CD14-positive monocyte (primary cell): ENCODE data around the gene TRH. TPM values are rescaled to one million over a fixed set of nuclear protein-coding genes. Genes with fewer than 3 reads are reported as not detected.

Experiments
- DNase-seq, 3 donors: peaks; one replicate each; pipeline ENCODE4 v3.0.0-alpha.2; 2011 to 2022
- H2AFZ ChIP-seq: 2 replicates; pipeline ENCODE4 v1.6.0; 2012; ENCODE audit warnings: mild to moderate bottlenecking, low read depth, low read length, inconsistent platforms; ENCODE audit not compliant: insufficient read depth, poor library complexity, severe bottlenecking
- H3K27ac ChIP-seq, 2 donors: 1 replicate in 1 of 2; 2 replicates in 1 of 2; pipeline ENCODE4 v1.5.1; 2012 to 2013; ENCODE audit warnings: low read length in 2 of 2, control low read depth in 1 of 2, inconsistent platforms in 1 of 2, low read depth in 1 of 2, mild to moderate bottlenecking in 1 of 2
- H3K27me3 ChIP-seq, 2 donors: one replicate each; pipeline versions ENCODE4 v1.6.0 to v1.6.1; 2011 to 2013; ENCODE audit warnings: low read length in 2 of 2; ENCODE audit not compliant: control insufficient read depth in 2 of 2, insufficient read depth in 2 of 2
- H3K36me3 ChIP-seq, 2 donors: replicated peaks in 1 of 2; 1 replicate in 1 of 2; 2 replicates in 1 of 2; pipeline versions ENCODE4 v1.5.1 to v1.6.1; 2012 to 2013; ENCODE audit warnings: low read length in 2 of 2, control low read depth in 1 of 2, inconsistent platforms in 1 of 2, mild to moderate bottlenecking in 1 of 2; ENCODE audit not compliant: insufficient read depth in 2 of 2, control insufficient read depth in 1 of 2
- H3K4me1 ChIP-seq, 2 donors: 1 replicate in 1 of 2; 2 replicates in 1 of 2; pipeline versions ENCODE4 v1.5.1 to v1.6.1; 2012 to 2013; ENCODE audit warnings: low read length in 2 of 2, control low read depth in 1 of 2, inconsistent platforms in 1 of 2, mild to moderate bottlenecking in 1 of 2, moderate library complexity in 1 of 2; ENCODE audit not compliant: insufficient read depth in 2 of 2, control insufficient read depth in 1 of 2
- H3K4me2 ChIP-seq: replicated peaks from 2 replicates; pipeline ENCODE3; 2012; ENCODE audit warnings: low read length, moderate library complexity, mild to moderate bottlenecking; ENCODE audit not compliant: poor library complexity, severe bottlenecking; ENCODE audit errors: extremely low read depth
- H3K4me3 ChIP-seq, 3 experiments: fragments of 200-600 bp in 1 of 3; sonication (generic) in 1 of 3; replicated peaks in 1 of 3; 1 replicate in 2 of 3; 2 replicates in 1 of 3; pipeline ENCODE4 v1.5.1; 2011 to 2013; ENCODE audit warnings: low read length in 3 of 3, mild to moderate bottlenecking in 3 of 3, control low read depth in 2 of 3, low read depth in 2 of 3, inconsistent platforms in 1 of 3, moderate library complexity in 1 of 3
- H3K79me2 ChIP-seq: 2 replicates; pipeline ENCODE4 v1.6.0; 2012; ENCODE audit warnings: mild to moderate bottlenecking, control low read depth, inconsistent platforms, low read length, moderate library complexity; ENCODE audit not compliant: insufficient read depth
- H3K9ac ChIP-seq: 2 replicates; pipeline ENCODE4 v1.6.0; 2017; ENCODE audit warnings: low read length, mild to moderate bottlenecking; ENCODE audit not compliant: insufficient read depth, poor library complexity, severe bottlenecking
- H3K9me3 ChIP-seq, 2 donors: replicated peaks in 1 of 2; 1 replicate in 1 of 2; 2 replicates in 1 of 2; pipeline versions ENCODE4 v1.5.1 to v1.6.1; 2012 to 2013; ENCODE audit warnings: low read length in 2 of 2, control low read depth in 1 of 2; ENCODE audit not compliant: control insufficient read depth in 1 of 2, insufficient read depth in 1 of 2
- H4K20me1 ChIP-seq: 2 replicates; pipeline ENCODE4 v1.6.0; 2012; ENCODE audit warnings: mild to moderate bottlenecking, low read length, control low read depth, moderate library complexity; ENCODE audit not compliant: insufficient read depth
- H3K27ac Mint-ChIP-seq, 7 donors: one replicate each; pipeline ENCODE4 v1.8.0; 2020; ENCODE audit warnings: mild to moderate bottlenecking in 7 of 7, mixed read lengths in 7 of 7, moderate library complexity in 6 of 7, inconsistent platforms in 2 of 7
- H3K27me3 Mint-ChIP-seq, 3 donors: one replicate each; pipeline ENCODE4 v1.8.0; 2021 to 2022; ENCODE audit warnings: low read depth in 3 of 3, mild to moderate bottlenecking in 3 of 3, mixed read lengths in 3 of 3, moderate library complexity in 3 of 3, inconsistent platforms in 1 of 3
- H3K36me3 Mint-ChIP-seq, 2 donors: one replicate each; pipeline ENCODE4 v1.8.0; 2020; ENCODE audit warnings: mixed read lengths in 2 of 2, inconsistent platforms in 1 of 2, mild to moderate bottlenecking in 1 of 2
- H3K4me1 Mint-ChIP-seq: one replicate; pipeline ENCODE4 v1.8.0; 2020; ENCODE audit warnings: mild to moderate bottlenecking, mixed read lengths
- H3K4me3 Mint-ChIP-seq, 2 donors: one replicate each; pipeline ENCODE4 v1.8.0; 2020; ENCODE audit warnings: mild to moderate bottlenecking in 2 of 2, mixed read lengths in 2 of 2, moderate library complexity in 1 of 2
- H3K9me3 Mint-ChIP-seq, 7 donors: one replicate each; pipeline ENCODE4 v1.8.0; 2020 to 2022; ENCODE audit warnings: mixed read lengths in 7 of 7, mild to moderate bottlenecking in 6 of 7, moderate library complexity in 6 of 7, inconsistent platforms in 2 of 7
- WGBS: methylation state at CpG from one replicate; pipeline ENCODE4 v1.1.5; 2013; ENCODE audit warnings: missing lambda C conversion rate; ENCODE audit not compliant: insufficient coverage; 5-methylcytosine and 5-hydroxymethylcytosine counted together
- intact Hi-C, 2 donors: fragments of 100-400 bp; cut with micrococcal nuclease; formaldehyde crosslinking; loops; one replicate each; pipeline versions ENCODE4 v1.15.0 to v1.15.1; 2023
- polyA minus RNA-seq: library from RNA; depleted of rRNA, polyadenylated mRNA; stranded (reverse); fragments of >200 nt; gene quantifications from 2 replicates; pipeline ENCODE4 v1.2.3, GENCODE V29; 2012
- polyA plus RNA-seq, 3 donors: library from polyadenylated mRNA; depleted of rRNA in 1 of 3; unstranded in 2 of 3; stranded (reverse) in 1 of 3; fragments of 300-500 nt in 2 of 3; fragments of >200 nt in 1 of 3; fragmentation: Illumina TruSeq in 2 of 3; gene quantifications; 1 replicate in 2 of 3; 2 replicates in 1 of 3; pipeline ENCODE4 v1.2.3, GENCODE V29; 2012 to 2021
- total RNA-seq, 12 experiments: library from RNA in 1 of 12; stranded (reverse) in 1 of 12; fragments of 120-200 nt in 1 of 12; gene quantifications; one replicate each; pipeline ENCODE4 v1.2.4 and lab custom pipeline; 2013 to 2026; ENCODE audit warnings: mixed read lengths in 6 of 12, inconsistent platforms in 1 of 12
- TF ChIP-seq, protein P1 (sequence below): fragments of 200-600 bp; IDR thresholded peaks from one replicate; pipeline ENCODE4 v1.8.0; 2022; ENCODE audit warnings: antibody characterized with exemption, mild to moderate bottlenecking

The TRH gene, protein sequence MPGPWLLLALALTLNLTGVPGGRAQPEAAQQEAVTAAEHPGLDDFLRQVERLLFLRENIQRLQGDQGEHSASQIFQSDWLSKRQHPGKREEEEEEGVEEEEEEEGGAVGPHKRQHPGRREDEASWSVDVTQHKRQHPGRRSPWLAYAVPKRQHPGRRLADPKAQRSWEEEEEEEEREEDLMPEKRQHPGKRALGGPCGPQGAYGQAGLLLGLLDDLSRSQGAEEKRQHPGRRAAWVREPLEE
- 0.06 TPM for total RNA-seq (2013)
- polyA plus RNA-seq (under 1 TPM in 1 of 3 donors, not detected in 2; 0.91 TPM), polyA minus RNA-seq (not detected in 2 replicates), total RNA-seq (lab: John Stamatoyannopoulos, UW) (0.08 to 0.58 (median 0.17) reads per million in 11 experiments)

- peaks cover 12 to 46% of the 10 kb centered on the region in 2 donors for H3K27me3 ChIP-seq
- no peaks in the 10 kb centered on the region for H4K20me1 ChIP-seq
- H3K36me3 ChIP-seq: no peaks in the 10 kb centered on the region
- Mint-ChIP-seq H3K4me3 (peak within 1 kb of the TSS; percentile 81 to 94), H3K27ac (peak within 1 kb of the TSS in 1 of 7 donors; percentile 70), H3K4me1 (peaks cover 19% of the 10 kb centered on the region), H3K27me3 (peaks cover 40 to 51% (median 40%) of the 10 kb centered on the region in 3 donors), H3K36me3 (peaks cover 0 to 4% of the 10 kb centered on the region in 2 donors), H3K9me3 (peaks cover 0 to 11% (median 8%) of the 10 kb centered on the region in 7 donors)
- H3K27ac ChIP-seq: no peak within 1 kb of the TSS
- TF ChIP-seq, protein P1, sequence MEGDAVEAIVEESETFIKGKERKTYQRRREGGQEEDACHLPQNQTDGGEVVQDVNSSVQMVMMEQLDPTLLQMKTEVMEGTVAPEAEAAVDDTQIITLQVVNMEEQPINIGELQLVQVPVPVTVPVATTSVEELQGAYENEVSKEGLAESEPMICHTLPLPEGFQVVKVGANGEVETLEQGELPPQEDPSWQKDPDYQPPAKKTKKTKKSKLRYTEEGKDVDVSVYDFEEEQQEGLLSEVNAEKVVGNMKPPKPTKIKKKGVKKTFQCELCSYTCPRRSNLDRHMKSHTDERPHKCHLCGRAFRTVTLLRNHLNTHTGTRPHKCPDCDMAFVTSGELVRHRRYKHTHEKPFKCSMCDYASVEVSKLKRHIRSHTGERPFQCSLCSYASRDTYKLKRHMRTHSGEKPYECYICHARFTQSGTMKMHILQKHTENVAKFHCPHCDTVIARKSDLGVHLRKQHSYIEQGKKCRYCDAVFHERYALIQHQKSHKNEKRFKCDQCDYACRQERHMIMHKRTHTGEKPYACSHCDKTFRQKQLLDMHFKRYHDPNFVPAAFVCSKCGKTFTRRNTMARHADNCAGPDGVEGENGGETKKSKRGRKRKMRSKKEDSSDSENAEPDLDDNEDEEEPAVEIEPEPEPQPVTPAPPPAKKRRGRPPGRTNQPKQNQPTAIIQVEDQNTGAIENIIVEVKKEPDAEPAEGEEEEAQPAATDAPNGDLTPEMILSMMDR: no peak
- H3K9me3 ChIP-seq: no peaks in the 10 kb centered on the region
- under 1% methylated on average over 30 of the region's 30 CpGs for WGBS
- DNase-seq: no peak
- H3K9ac ChIP-seq: peak within 1 kb of the TSS; percentile 29
- H3K79me2 ChIP-seq: no peaks in the 10 kb centered on the region
- peaks cover 19 to 20% of the 10 kb centered on the region in 2 donors for H3K4me1 ChIP-seq
- peak within 1 kb of the TSS; percentile 18 to 74 (median 32) for H3K4me3 ChIP-seq
- H2AFZ ChIP-seq: peak within 1 kb of the TSS; percentile 74
- H3K4me2 ChIP-seq: peak within 1 kb of the TSS; percentile 84
- intact Hi-C loops: no loop called here
These were observed at the start of gene TRH for GRCh38 chr3:129974564-129974832. TSS of gene TRH (plus strand) at chr3:129974720. CDS start at chr3:129975817, 1,097 bp downstream.

GRCh38 chr3:129927072-129927471 lies 47.4 kb upstream of the TRH start:
- Histone ChIP-seq H3K79me2 (no peaks in the 10 kb centered on the region), H3K9me3 (peaks cover 15 to 16% of the 10 kb centered on the region in 2 donors), H3K27me3 (no peaks in the 10 kb centered on the region), H3K4me2 (no peak overlapping the region), H3K9ac (no peak overlapping the region), H2AFZ (peak overlapping the region; percentile 17), H3K27ac (no peak overlapping the region), H3K4me1 (peaks cover 2 to 4% of the 10 kb centered on the region in 2 donors), H3K4me3 (no peak overlapping the region), H4K20me1 (no peaks in the 10 kb centered on the region), H3K36me3 (no peaks in the 10 kb centered on the region)
- WGBS: 98% methylated on average over 4 of the region's 5 CpGs
- TF ChIP-seq, protein P1: no peak
- intact Hi-C loops: no loop called here
- DNase-seq: no peak
- Mint-ChIP-seq H3K27me3 (peaks cover 0 to 2% (median 1%) of the 10 kb centered on the region in 3 donors), H3K27ac (no peak overlapping the region), H3K9me3 (peaks cover 12 to 31% (median 28%) of the 10 kb centered on the region in 7 donors), H3K4me3 (no peak overlapping the region), H3K4me1 (peaks cover 2% of the 10 kb centered on the region), H3K36me3 (no peaks in the 10 kb centered on the region)
